Colonic mucosa (tissue), 4 donors: ENCODE measurements around the gene OR2A42. TPM values are rescaled to one million over a fixed set of nuclear protein-coding genes. Genes with fewer than 3 reads are reported as not detected.
"Not testable (repeated sequence)": the region's sequence is repeated elsewhere in the genome, so short reads cannot be mapped to it uniquely, and the experiment has no call there.

Source experiments
- DNase-seq: peaks from one replicate; pipeline ENCODE4 v3.0.0-alpha.2; 2020
- H3K27ac ChIP-seq: fragments of 200-600 bp; one replicate; pipeline ENCODE4 v1.8.0; 2021
- H3K27me3 ChIP-seq: fragments of 200-600 bp; one replicate; pipeline ENCODE4 v1.8.0; 2021
- H3K36me3 ChIP-seq: fragments of 200-600 bp; one replicate; pipeline ENCODE4 v1.8.0; 2021
- H3K4me1 ChIP-seq: fragments of 200-600 bp; one replicate; pipeline ENCODE4 v1.8.0; 2021; ENCODE audit warnings: mild to moderate bottlenecking
- H3K4me3 ChIP-seq: fragments of 200-600 bp; one replicate; pipeline ENCODE4 v1.8.0; 2021
- H3K9ac ChIP-seq, 2 donors: one replicate each; pipeline ENCODE4 v1.7.0; 2013; ENCODE audit warnings: control low read depth in 2 of 2, low read depth in 2 of 2, low read length in 2 of 2
- H3K9me3 ChIP-seq: fragments of 200-600 bp; one replicate; pipeline ENCODE4 v1.8.0; 2021
- intact Hi-C: fragments of 100-400 bp; cut with DNase I; formaldehyde crosslinking; loops from one replicate; pipeline ENCODE4 v1.14.1; 2022
- total RNA-seq, 2 donors: library from RNA; stranded (reverse); fragmentation: NEBNext Ultra II Directional in 1 of 2; extraction: Animal tissue kit (Norgen Biotek cat#: 25700) in 1 of 2; gene quantifications; one replicate each; pipeline ENCODE4 v1.2.1, GENCODE V29; 2021
- donor health status: healthy.
- donor health status: DM: no; HTN: no; CAD: no.
- donor health status: DM: no; HTN: no; CAD: no.

OR2A42 gene
- total RNA-seq, result not detected

DNA sequence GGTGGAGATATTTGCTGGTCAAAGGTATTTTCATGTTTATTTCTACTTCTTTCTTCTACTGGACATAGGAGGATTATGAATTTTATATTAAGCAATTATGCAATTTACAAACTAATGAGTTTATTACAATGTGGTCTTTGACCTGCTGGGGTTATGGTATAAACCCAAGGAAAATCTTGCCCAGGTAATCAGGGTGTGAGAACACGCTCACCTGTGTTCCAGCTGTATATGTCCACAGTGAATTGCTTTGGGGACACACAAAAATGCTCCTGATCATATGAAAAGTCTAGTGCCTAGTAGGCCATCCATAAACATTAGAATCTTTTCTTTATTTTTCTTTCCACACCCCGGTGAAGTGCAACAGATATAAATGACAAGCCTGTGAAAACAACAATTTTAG is at the start of gene OR2A42:
Gene OR2A42 (minus strand): TSS at position 241 of the 400 bp plus-strand sequence. CDS start 6,762 bp downstream, outside the sequence.
- H3K4me1 ChIP-seq, H3K36me3 ChIP-seq, intact Hi-C loops, H3K4me3 ChIP-seq, H3K9me3 ChIP-seq, H3K27ac ChIP-seq, DNase-seq, H3K9ac ChIP-seq, H3K27me3 ChIP-seq: not testable (repeated sequence)

- H3K9me3 ChIP-seq, H3K4me1 ChIP-seq, H3K4me3 ChIP-seq, H3K27ac ChIP-seq, intact Hi-C loops, H3K9ac ChIP-seq, H3K36me3 ChIP-seq, H3K27me3 ChIP-seq, DNase-seq: not testable (repeated sequence)
These were observed 47.9 kb upstream of the OR2A42 start for GRCh38 chr7:144287171-144287784.

DNA sequence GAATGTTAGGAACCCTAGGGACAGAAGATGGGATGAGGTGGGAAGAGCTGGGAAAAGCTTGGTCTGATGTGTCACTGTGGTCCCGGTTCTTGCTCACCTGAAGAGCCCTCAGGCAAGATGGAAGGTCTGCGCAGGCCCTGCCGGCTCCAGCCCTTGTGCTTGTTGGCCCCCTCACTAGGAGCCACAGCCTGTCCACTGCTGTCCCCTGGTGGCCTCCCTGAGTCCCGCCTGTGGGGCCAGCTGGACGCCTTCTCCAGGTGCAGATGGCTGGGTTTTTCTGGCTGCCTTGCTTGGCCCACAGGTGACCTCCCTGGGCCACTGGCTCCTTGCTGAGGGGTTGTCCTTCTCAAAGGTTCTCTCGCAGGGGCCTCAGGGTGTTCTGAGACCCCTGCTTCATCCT is 44.3 kb upstream of the OR2A42 start:
- intact Hi-C loops, H3K9ac ChIP-seq, H3K9me3 ChIP-seq, H3K27ac ChIP-seq, H3K4me3 ChIP-seq, H3K4me1 ChIP-seq, H3K27me3 ChIP-seq, DNase-seq, H3K36me3 ChIP-seq: not testable (repeated sequence)

- DNase-seq, intact Hi-C loops, H3K9ac ChIP-seq, H3K36me3 ChIP-seq, H3K4me3 ChIP-seq, H3K4me1 ChIP-seq, H3K27ac ChIP-seq, H3K27me3 ChIP-seq, H3K9me3 ChIP-seq: not testable (repeated sequence)
These were observed 43.1 kb upstream of the OR2A42 start for GRCh38 chr7:144282490-144282889.

DNA sequence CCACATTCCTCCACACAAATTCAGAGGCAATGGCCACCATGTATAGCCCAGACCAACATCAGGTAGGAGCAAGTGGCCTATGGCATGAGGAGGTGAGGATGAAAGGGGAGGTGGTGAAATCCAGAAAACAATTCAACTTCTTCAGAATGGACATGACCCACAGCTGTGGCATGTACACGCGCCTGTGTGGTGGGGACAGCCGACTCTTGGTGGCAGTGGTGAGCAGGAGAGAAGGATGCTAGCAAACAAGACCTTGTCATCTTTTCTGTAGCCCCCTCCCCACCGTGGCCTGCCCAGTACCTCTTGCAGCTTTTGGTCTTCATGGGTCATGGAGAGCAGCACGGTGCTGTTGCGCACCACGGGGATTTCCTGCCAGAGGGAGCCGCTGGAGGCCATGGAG is 42.6 kb upstream of the OR2A42 start:
- intact Hi-C loops, DNase-seq, H3K9ac ChIP-seq: not testable (repeated sequence)

GRCh38 chr7:144280010-144280409 is 40.6 kb upstream of the OR2A42 start:
- DNase-seq, intact Hi-C loops, H3K27me3 ChIP-seq, H3K4me1 ChIP-seq, H3K36me3 ChIP-seq, H3K4me3 ChIP-seq, H3K9me3 ChIP-seq, H3K27ac ChIP-seq, H3K9ac ChIP-seq: not testable (repeated sequence)

More for the DNA sequence above, 42.6 kb upstream of the OR2A42 start:
- not testable (repeated sequence) for H3K36me3 ChIP-seq, H3K27ac ChIP-seq, H3K27me3 ChIP-seq, H3K9me3 ChIP-seq, H3K4me3 ChIP-seq, H3K4me1 ChIP-seq

DNA sequence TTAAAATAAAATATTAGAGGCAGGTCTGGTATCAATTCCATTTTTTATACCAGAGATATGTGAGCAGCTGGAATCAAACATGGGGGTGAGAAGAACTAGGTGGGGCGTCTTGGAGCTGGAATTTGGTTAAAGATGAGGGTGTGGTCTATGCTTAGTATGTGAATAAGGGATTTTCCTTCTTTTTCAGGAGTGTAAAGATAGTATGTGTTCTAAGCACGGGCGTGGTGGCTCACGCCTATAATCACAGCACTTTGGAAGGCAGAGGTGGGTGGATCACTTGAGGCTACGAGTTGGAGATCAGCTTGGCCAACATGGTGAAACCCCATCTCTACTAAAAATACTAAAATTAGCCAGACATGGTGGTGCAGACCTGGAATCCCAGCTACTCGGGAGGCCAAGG is 35.9 kb upstream of the OR2A42 start:
- H3K27ac ChIP-seq, H3K27me3 ChIP-seq, H3K36me3 ChIP-seq, H3K9me3 ChIP-seq, H3K4me1 ChIP-seq, H3K4me3 ChIP-seq, intact Hi-C loops, H3K9ac ChIP-seq, DNase-seq: not testable (repeated sequence)

DNA sequence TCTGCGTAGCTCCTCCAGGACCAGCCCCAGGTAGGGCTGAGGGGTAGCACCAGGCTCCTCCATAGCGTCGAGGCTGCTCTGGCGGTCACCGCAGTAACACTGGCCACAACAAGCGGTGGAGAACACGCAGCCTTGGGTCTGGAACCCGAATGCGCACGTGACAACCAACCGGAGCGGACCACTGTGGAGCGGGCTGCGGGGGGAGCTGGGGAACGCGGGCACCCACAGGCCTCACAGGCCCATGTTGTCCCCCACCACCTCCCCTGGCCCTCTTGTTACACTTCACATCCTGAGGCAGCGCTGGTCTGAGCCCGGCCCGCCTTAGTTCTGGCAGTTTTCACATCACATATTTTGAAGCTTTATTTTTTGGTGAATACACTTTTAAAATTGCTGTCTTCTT is 29.8 kb upstream of the OR2A42 start, which contains the start of gene CTAGE8:
Gene CTAGE8 (minus strand): TSS at position 101 of the 400 bp plus-strand sequence. CDS start 38 bp downstream, at position 63.
- DNase-seq, intact Hi-C loops, H3K9ac ChIP-seq, H3K27ac ChIP-seq, H3K27me3 ChIP-seq, H3K4me3 ChIP-seq, H3K9me3 ChIP-seq, H3K4me1 ChIP-seq, H3K36me3 ChIP-seq: not testable (repeated sequence)

DNA sequence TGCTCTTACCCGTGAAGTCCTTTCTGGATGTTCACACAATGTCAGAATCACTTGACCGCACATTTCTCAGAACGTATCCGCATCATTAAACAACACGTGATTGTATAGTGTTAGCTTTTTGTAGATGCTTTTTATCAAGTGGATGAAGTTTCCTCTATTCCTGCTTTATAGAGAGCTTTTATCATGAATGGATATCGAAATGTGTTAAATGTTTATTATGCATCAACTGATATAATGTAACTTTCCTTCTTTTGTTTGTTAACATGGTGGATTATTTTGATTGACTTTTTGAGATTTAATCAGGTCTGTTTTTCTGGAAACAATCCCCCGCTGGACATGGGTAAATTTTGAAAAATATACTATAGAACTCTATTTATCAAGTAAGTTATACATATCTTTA is 25.3 kb upstream of the OR2A42 start, which contains the start of gene OR2A7:
Gene OR2A7 (minus strand): TSS at position 101 of the 400 bp plus-strand sequence. CDS start 5,164 bp downstream, outside the sequence.
- DNase-seq, H3K4me1 ChIP-seq, H3K4me3 ChIP-seq, H3K36me3 ChIP-seq, H3K9ac ChIP-seq, H3K9me3 ChIP-seq, H3K27me3 ChIP-seq, intact Hi-C loops, H3K27ac ChIP-seq: not testable (repeated sequence)

GRCh38 chr7:144262128-144262527 is 22.7 kb upstream of the OR2A42 start:
- H3K36me3 ChIP-seq, H3K9me3 ChIP-seq, H3K9ac ChIP-seq, intact Hi-C loops, H3K4me3 ChIP-seq, H3K27me3 ChIP-seq, DNase-seq, H3K4me1 ChIP-seq, H3K27ac ChIP-seq: not testable (repeated sequence)

GRCh38 chr7:144259067-144259466 is 19.7 kb upstream of the OR2A42 start:
- H3K9ac ChIP-seq, H3K4me1 ChIP-seq, H3K27ac ChIP-seq, H3K27me3 ChIP-seq, H3K36me3 ChIP-seq, H3K9me3 ChIP-seq, H3K4me3 ChIP-seq, DNase-seq, intact Hi-C loops: not testable (repeated sequence)
